NOMO-1 treated with DMSO at 0.1 percent for 48 hours (cell line): Measurements from ENCODE around the gene CERS3.

Experiments used
- DNase-seq: peaks from one replicate; lab custom pipeline; 2025; ENCODE audit not compliant: unreplicated experiment; lab: John Stamatoyannopoulos, UW

CERS3 gene

GRCh38 chr15:100528833-100529428, at the start of gene CERS3:
Gene CERS3, minus strand, starts transcription at chr15:100528950. Its CDS starts 27,101 bp downstream, at chr15:100501849.
- DNase-seq, result no peak

- DNase-seq, result no peak
These were observed 44.8 kb upstream of the CERS3 start for GRCh38 chr15:100573526-100573925.

GRCh38 chr15:100572362-100572983, 43.7 kb upstream of the CERS3 start:
- peak; percentile 16 for DNase-seq

- DNase-seq, result no peak
These were observed 42.9 kb upstream of the CERS3 start for GRCh38 chr15:100571592-100572167.

- no peak for DNase-seq
These were observed 42.1 kb upstream of the CERS3 start for GRCh38 chr15:100570735-100571313.

GRCh38 chr15:100570275-100570674, 41.5 kb upstream of the CERS3 start:
- DNase-seq, result no peak

GRCh38 chr15:100569391-100569790, 40.6 kb upstream of the CERS3 start:
- no peak for DNase-seq

- DNase-seq, result no peak
These were observed 38.3 kb upstream of the CERS3 start for GRCh38 chr15:100566850-100567628.

- peak; percentile 85 for DNase-seq
These were observed 36.8 kb upstream of the CERS3 start for GRCh38 chr15:100565591-100565990.

GRCh38 chr15:100560323-100560722, 31.6 kb upstream of the CERS3 start:
- DNase-seq, result peak; percentile 66

GRCh38 chr15:100559330-100559729, 30.6 kb upstream of the CERS3 start:
- peak; percentile 90 for DNase-seq

GRCh38 chr15:100558771-100559254, 30.1 kb upstream of the CERS3 start:
- no peak for DNase-seq

GRCh38 chr15:100553468-100553867, 24.7 kb upstream of the CERS3 start:
- no peak for DNase-seq

GRCh38 chr15:100547961-100548360, 19.2 kb upstream of the CERS3 start:
- no peak for DNase-seq

- DNase-seq, result no peak
These were observed 16.2 kb upstream of the CERS3 start for GRCh38 chr15:100544946-100545345.

GRCh38 chr15:100544338-100544841, 15.6 kb upstream of the CERS3 start:
- no peak for DNase-seq

- DNase-seq, result no peak
These were observed 13.5 kb upstream of the CERS3 start for GRCh38 chr15:100542290-100542689.

GRCh38 chr15:100537331-100537730, 8.6 kb upstream of the CERS3 start:
- DNase-seq, result peak; percentile 95

- DNase-seq, result peak; percentile 37
These were observed 8.0 kb upstream of the CERS3 start for GRCh38 chr15:100536733-100537132.

- DNase-seq, result no peak
These were observed 5.1 kb upstream of the CERS3 start for GRCh38 chr15:100533886-100534285.

GRCh38 chr15:100531823-100532327, 3.1 kb upstream of the CERS3 start:
- DNase-seq, result no peak
